Vagina (tissue), 2 donors: ENCODE results near the gene TTC34.

Source experiments
- CTCF ChIP-seq, 3 experiments: fragments of 450-650 bp in 2 of 3; fragments of 200-600 bp in 1 of 3; sonication (generic) in 1 of 3; IDR thresholded peaks; one replicate each; pipeline ENCODE4 v1.5.1; 2017 to 2019; ENCODE audit warnings: antibody characterized with exemption in 3 of 3, mild to moderate bottlenecking in 2 of 3, moderate library complexity in 2 of 3
- POLR2A ChIP-seq, 2 donors: fragments of 450-650 bp; IDR thresholded peaks; one replicate each; pipeline ENCODE4 v1.6.1; 2017; ENCODE audit warnings: antibody characterized with exemption in 2 of 2, mild to moderate bottlenecking in 2 of 2, moderate library complexity in 2 of 2

GRCh38 chr1:2826736-2827292 lies 25.3 kb upstream of the TTC34 start:
- TF ChIP-seq CTCF (IDR thresholded peaks at IDR 0.05) (no peak), POLR2A (IDR thresholded peaks at IDR 0.05) (no peak)
